Skeletal muscle satellite cell (primary cell): Measurements from ENCODE around the gene PDE4A.
A peak's percentile ranks its signal among the peaks of the same experiment; 100 is the strongest.
"Not testable (repeated sequence)": the region's sequence is repeated elsewhere in the genome, so short reads cannot be mapped to it uniquely, and the experiment has no call there.

Experiments
- H3K27me3 ChIP-seq: 2 replicates; pipeline ENCODE4 v1.7.0; 2013; ENCODE audit warnings: low read length; ENCODE audit not compliant: control insufficient read depth, insufficient read depth
- H3K36me3 ChIP-seq: 2 replicates; pipeline ENCODE4 v1.7.0; 2013; ENCODE audit warnings: mild to moderate bottlenecking, control low read depth, low read length; ENCODE audit not compliant: insufficient read depth
- H3K4me1 ChIP-seq: 2 replicates; pipeline ENCODE4 v1.7.0; 2013; ENCODE audit warnings: low read length; ENCODE audit not compliant: control insufficient read depth, insufficient read depth
- H3K4me2 ChIP-seq: 2 replicates; pipeline ENCODE4 v1.7.0; 2013; ENCODE audit warnings: mild to moderate bottlenecking, low read length
- H3K4me3 ChIP-seq: 2 replicates; pipeline ENCODE4 v1.7.0; 2013; ENCODE audit warnings: low read length
- H3K9ac ChIP-seq: 2 replicates; pipeline ENCODE4 v1.7.0; 2013; ENCODE audit warnings: mild to moderate bottlenecking, low read depth, low read length, moderate library complexity
- H3K9me3 ChIP-seq: replicated peaks from 2 replicates; pipeline ENCODE4 v1.7.0; 2013; ENCODE audit warnings: mild to moderate bottlenecking, control low read depth, low read length

PDE4A gene

DNA sequence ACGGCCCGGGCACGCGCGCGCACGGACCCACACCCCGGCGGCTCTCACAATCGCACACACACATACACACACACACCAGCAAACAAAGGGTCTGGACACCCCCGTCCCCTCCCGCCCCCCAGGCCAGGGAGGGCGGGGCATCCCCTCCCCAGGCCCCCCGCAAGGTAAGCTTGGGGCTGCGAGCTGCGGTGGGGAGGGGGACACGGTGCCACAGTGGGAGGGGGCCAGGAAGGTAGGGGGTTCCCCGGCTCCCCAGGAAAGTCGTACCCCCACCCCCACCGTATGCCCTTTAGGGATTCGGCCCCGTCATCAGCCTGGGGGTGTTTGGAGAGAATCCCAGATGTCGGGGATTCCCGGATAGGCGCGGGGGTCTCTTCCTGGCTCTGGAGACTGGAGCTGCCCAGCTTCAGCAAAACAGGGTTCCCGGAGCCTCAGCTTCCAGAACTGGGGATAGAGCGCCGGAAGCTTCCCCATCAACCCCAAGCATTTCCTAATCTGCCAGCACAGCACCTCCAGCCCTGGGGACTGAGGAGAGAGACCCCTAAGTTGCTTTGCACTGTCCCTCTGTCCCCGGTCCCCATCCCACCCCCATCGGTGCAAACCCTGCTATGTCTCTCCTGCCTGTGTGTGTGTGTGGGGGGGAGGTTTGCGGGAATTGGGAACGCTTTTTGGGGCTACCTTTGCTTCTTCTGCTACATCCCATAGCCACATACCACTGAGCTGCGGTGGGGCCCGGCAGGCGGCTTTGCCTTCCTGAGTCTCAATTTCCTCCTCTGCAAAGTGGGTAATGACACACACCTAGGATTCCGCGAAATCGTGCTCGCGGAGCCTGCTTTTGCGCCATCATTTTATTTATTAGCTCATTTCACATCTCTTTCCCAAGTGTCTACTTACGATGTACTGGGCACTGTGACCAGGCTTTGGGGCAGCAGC lies 15.2 kb upstream of the PDE4A start:
- Histone ChIP-seq H3K9ac (peak overlapping the region; percentile 99), H3K4me2 (peak overlapping the region; percentile 99), H3K4me3 (peak overlapping the region; percentile 90), H3K9me3 (no peaks in the 10 kb centered on the region), H3K36me3 (peaks cover 12% of the 10 kb centered on the region), H3K27me3 (peaks cover 12% of the 10 kb centered on the region), H3K4me1 (peaks cover 39% of the 10 kb centered on the region)

DNA sequence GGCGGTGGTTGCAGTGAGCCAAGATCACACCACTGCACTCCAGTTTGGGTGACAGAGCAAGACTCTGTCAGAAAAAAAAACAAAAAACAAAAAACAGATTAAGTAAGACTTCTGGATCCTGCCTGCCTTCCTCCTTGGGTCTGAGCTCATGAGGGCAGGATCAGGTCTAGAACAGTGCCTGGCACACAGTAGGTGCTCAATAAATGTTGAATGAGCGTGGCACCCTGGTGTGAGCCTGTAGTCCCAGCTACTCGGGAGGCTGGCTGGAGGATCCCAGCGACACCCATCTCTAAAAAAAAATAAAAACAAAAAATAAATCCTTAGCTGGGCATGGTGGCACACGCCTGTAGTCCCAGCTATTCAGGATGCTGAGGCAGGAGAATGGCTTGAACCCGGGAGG lies 14.1 kb upstream of the PDE4A start:
- no peak overlapping the region for H3K4me3 ChIP-seq
- no peaks in the 10 kb centered on the region for H3K9me3 ChIP-seq
- H3K27me3 ChIP-seq: peaks cover 12% of the 10 kb centered on the region
- H3K36me3 ChIP-seq: peaks cover 5% of the 10 kb centered on the region
- no peak overlapping the region for H3K9ac ChIP-seq
- H3K4me1 ChIP-seq: peaks cover 30% of the 10 kb centered on the region
- H3K4me2 ChIP-seq: no peak overlapping the region

DNA sequence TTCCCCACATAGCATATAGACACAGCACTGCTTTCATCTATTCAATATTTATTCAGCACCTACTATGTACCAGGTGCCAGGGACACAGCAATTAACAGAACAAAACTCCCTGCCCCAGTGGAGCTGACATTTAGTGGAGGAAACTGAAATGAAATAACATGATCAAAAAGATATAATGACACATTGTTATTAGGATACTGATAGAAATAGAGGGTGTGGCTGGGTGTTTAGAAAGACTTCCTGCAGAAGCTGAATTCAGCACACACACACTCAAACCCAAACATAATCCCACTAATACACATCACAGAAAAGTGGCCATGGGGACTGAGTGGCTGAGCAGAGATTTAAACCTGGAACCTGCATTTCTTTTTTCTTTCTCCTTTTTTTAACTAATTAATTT lies 13.2 kb upstream of the PDE4A start:
- Histone ChIP-seq H3K27me3 (peaks cover 12% of the 10 kb centered on the region), H3K4me1 (peaks cover 22% of the 10 kb centered on the region), H3K9me3 (no peaks in the 10 kb centered on the region), H3K4me3 (no peak overlapping the region), H3K4me2 (no peak overlapping the region), H3K9ac (no peak overlapping the region), H3K36me3 (no peaks in the 10 kb centered on the region)

DNA sequence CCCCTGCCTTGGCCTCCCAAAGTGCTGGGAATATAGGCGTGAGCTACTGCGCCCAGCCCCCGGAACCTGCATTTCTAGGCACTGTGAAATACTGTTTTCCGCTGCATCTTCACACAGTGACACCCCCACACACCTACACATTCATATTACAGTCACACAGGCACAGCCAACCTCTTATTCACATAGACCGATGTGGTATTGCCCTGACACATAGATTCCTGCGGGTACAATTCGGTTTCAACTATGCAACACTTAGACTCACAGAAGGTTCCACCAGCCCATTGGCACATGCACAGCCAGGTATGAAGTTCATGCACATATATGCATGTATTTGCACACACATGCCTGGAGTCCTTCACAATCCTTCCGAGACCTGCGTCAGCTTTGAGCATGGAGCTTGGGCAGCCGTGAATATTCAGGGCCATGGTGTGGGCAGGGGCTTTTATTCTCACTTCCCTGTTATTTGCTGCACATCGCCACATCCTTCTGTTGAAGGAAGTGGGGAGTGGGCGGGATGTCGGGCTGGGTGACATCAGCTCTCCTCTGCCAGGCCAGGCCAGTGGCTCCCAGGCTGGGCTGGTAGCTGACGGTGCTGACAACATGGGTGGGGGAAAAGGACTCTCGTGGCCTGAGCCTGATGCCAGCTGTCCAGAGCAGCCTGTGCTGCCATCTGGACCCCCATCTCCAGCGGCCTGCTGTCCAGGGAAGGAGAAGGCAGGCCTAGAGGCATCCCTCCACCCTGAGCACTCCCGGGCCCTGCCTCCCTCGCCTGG lies 11.6 kb upstream of the PDE4A start:
- Histone ChIP-seq H3K9me3 (no peaks in the 10 kb centered on the region), H3K9ac (no peak overlapping the region), H3K27me3 (peaks cover 12% of the 10 kb centered on the region), H3K36me3 (no peaks in the 10 kb centered on the region), H3K4me3 (no peak overlapping the region), H3K4me1 (peaks cover 28% of the 10 kb centered on the region), H3K4me2 (no peak overlapping the region)

DNA sequence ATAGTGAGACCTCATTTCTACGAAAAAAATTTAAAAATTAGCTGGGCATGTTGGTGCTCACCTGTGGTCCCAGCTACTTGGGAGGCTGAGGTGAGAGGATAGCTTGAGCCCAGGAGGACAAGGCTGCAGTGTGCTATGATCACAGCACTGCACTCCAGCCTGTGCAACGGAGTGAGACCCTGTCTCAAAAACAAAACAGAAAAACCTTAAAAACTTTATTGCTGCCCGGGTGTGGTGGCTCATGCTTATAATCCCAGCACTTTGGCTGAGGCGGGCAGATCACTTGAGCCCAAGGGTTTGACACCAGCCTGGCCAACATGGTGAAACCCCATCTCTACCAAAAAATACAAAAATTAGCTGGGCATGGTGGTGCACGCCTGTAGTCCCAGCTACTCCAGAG lies 9.1 kb upstream of the PDE4A start:
- not testable (repeated sequence) for H3K4me2 ChIP-seq, H3K36me3 ChIP-seq, H3K4me3 ChIP-seq, H3K9me3 ChIP-seq, H3K27me3 ChIP-seq, H3K9ac ChIP-seq
- H3K4me1 ChIP-seq: peaks cover 19% of the 10 kb centered on the region

DNA sequence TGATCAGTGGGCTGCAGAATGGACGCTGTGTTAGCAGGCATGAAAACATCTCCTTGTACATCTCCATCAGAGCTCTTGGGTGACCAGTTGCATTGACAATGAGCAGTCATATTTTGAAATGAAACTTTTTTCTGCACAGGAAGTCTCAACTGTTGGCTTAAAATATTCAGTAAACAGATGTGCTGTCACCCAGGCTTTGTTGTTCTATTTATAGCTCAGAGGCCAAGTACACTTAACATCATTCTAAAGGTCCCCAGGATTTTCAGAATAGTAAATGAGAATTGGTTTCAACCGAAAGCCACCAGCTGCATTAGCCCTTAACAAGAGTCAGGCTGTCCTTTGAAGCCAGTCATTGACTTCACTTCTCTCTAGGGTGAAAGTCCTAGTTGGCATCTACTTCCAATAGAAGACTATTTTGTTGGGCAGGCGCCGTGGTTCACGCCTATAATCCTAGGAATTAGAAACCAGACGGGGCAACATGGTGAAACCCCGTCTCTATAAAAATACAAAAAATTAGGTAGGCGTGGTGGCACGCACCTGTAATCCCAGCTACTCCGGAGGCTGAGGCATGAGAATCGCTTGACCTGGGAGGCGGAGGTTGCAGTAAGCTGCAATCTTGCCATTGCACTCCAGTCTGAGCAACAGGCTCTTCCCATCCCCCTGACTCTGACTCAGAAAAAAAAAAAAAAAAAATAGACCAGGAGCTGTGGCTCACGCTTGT lies 7.9 kb upstream of the PDE4A start:
- H3K4me3 ChIP-seq: no peak overlapping the region
- no peak overlapping the region for H3K9ac ChIP-seq
- peaks cover 3% of the 10 kb centered on the region for H3K9me3 ChIP-seq
- H3K4me2 ChIP-seq: no peak overlapping the region
- peaks cover 5% of the 10 kb centered on the region for H3K27me3 ChIP-seq
- no peaks in the 10 kb centered on the region for H3K36me3 ChIP-seq
- H3K4me1 ChIP-seq: peaks cover 19% of the 10 kb centered on the region

DNA sequence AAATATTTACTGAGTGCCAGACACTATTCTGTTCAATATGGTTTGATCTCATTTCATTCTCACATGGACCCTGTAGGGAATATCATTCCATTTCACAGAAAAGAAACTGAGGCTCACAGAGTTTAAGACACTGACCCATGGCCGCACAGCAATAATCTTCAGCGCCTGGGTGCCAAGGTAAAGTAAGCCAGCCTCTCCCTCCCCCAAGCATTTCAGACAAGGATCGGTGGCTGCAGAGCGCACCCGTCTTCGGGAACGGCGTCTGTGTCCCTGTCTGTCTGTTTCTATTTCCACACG lies 4.3 kb upstream of the PDE4A start:
- H3K4me1 ChIP-seq: peaks cover 36% of the 10 kb centered on the region
- H3K9ac ChIP-seq: peak overlapping the region; percentile 63
- no peaks in the 10 kb centered on the region for H3K36me3 ChIP-seq
- peaks cover 3% of the 10 kb centered on the region for H3K9me3 ChIP-seq
- H3K4me2 ChIP-seq: peak overlapping the region; percentile 85
- H3K4me3 ChIP-seq: peak overlapping the region; percentile 64
- H3K27me3 ChIP-seq: peaks cover 29% of the 10 kb centered on the region

DNA sequence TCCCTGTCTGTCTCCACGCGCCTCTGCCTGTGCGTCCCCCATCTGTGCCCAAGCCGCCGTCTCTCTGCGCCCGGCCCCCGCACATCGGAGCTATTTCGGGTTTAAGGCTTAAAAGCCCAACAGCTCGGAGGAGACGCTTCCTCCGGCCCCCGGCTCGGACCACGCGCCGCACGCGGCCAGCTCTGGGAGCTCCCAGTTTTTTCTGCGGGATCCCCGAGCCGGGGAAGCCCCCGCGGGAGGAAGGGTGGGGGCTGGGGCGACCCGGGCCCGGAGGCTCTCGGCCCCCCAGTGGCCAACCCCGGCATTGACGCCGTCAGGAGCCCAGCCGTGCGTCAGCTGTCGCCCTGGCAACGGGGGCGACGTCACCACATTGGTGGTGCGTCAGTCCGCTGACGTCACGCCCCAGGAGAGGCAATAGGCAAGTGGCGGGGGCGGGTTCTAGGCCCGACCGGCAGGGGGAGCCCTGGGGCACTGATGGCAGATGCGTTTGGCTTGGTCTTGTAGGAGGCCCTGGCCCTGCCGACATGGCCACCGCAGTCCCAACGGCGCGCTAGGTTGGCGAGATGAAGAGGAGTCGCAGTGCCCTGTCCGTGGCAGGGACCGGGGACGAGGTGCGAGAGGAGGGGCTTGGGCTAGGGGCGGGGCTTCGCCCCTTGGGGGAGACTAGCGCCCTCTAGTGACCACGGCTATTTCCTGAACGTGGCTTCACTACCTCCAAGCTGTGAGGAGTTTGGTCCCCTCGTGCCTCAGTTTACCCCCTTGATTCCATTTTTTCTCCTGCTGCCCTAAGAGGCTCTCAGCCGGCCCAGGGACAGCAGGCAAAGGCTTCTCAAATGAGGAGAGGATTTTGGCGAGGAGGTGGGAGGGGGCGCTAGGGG lies 3.7 kb upstream of the PDE4A start:
- H3K9ac ChIP-seq: peak overlapping the region; percentile 63
- H3K4me2 ChIP-seq: peak overlapping the region; percentile 85
- peaks cover 35% of the 10 kb centered on the region for H3K27me3 ChIP-seq
- peaks cover 41% of the 10 kb centered on the region for H3K4me1 ChIP-seq
- H3K36me3 ChIP-seq: no peaks in the 10 kb centered on the region
- peak overlapping the region; percentile 64 for H3K4me3 ChIP-seq
- peaks cover 3% of the 10 kb centered on the region for H3K9me3 ChIP-seq

DNA sequence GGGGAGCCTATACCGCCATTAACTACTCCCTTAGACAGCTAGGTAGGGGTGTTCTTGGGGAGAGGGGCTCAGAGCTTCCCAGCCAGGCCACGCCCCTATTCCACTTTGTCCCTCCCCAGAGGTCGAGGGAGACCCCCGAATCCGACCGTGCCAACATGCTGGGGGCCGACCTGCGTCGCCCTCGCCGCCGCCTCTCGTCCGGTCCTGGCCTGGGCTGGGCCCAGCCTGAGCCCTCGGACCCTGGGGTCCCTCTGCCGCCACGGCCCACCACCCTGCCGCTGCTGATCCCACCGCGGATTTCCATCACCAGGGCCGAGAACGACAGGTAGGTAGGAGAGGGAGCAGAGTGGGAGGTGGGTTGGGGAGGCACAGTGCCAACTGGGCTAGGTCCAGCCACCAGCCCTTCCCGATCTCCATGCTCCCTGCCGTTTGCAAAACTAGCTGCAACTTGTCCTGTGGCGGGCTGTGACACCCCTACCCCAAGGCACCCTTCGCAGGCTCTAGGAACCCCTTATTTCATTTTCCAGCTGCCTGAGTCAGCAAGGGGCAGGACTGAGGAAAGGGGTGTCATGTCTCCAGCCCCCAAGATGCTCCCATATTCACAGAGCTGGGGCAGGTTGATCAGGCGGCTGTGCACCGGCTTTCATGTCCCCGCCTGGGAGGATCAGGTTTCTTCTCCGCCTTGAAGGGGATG lies 2.6 kb upstream of the PDE4A start:
- Histone ChIP-seq H3K9ac (no peak overlapping the region), H3K4me2 (peak overlapping the region; percentile 19), H3K4me3 (no peak overlapping the region), H3K27me3 (peaks cover 44% of the 10 kb centered on the region), H3K36me3 (no peaks in the 10 kb centered on the region), H3K4me1 (peaks cover 35% of the 10 kb centered on the region), H3K9me3 (peaks cover 3% of the 10 kb centered on the region)

DNA sequence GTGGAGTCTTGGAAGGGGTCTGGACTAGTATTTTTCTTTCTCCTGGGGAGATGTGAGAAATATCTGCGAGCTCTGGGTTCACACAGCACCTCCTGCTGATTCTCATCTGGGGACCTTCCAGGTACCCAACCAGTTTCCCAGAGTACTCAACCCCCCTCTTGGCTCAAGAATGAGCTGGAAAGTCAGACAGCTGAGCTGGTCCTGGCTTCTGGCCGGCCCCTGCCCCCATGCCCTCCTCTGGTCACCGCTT lies 2.2 kb upstream of the PDE4A start:
- peaks cover 46% of the 10 kb centered on the region for H3K27me3 ChIP-seq
- no peaks in the 10 kb centered on the region for H3K36me3 ChIP-seq
- peaks cover 3% of the 10 kb centered on the region for H3K9me3 ChIP-seq
- peak overlapping the region; percentile 19 for H3K4me2 ChIP-seq
- peaks cover 35% of the 10 kb centered on the region for H3K4me1 ChIP-seq
- H3K4me3 ChIP-seq: no peak overlapping the region
- no peak overlapping the region for H3K9ac ChIP-seq
